Calu3 (cell line): Measurements from ENCODE around the gene KLLN. TPM values are rescaled to one million over a fixed set of nuclear protein-coding genes. Genes with fewer than 3 reads are reported as not detected.

ENCODE experiments used
- BruUV-seq: library from RNA; stranded (reverse); fragments of 400-500 nt; replicated peaks from 2 replicates; lab custom pipeline; 2021; lab: Mats Ljungman, UMichigan
- CTCF ChIA-PET: fragments of 300-600 bp; sonication (Branson Sonifier 250); formaldehyde crosslinking; loops from one replicate; lab custom pipeline; 2022; ENCODE audit warnings: antibody characterized with exemption; lab: Charles Lee
- DNase-seq: peaks from one replicate; pipeline ENCODE4 v3.0.0; 2022
- H3K27ac Mint-ChIP-seq: one replicate; pipeline ENCODE4 v1.8.0; 2022; ENCODE audit warnings: mixed read lengths; ENCODE audit not compliant: unreplicated experiment
- H3K27me3 Mint-ChIP-seq: one replicate; pipeline ENCODE4 v1.8.0; 2022; ENCODE audit warnings: mixed read lengths; ENCODE audit not compliant: unreplicated experiment
- H3K36me3 Mint-ChIP-seq: one replicate; pipeline ENCODE4 v1.8.0; 2022; ENCODE audit warnings: mild to moderate bottlenecking, moderate library complexity, mixed read lengths; ENCODE audit not compliant: insufficient read depth, unreplicated experiment
- H3K4me1 Mint-ChIP-seq: one replicate; pipeline ENCODE4 v1.8.0; 2022; ENCODE audit warnings: mild to moderate bottlenecking, low read depth, mixed read lengths; ENCODE audit not compliant: unreplicated experiment
- H3K4me3 Mint-ChIP-seq: one replicate; pipeline ENCODE4 v1.8.0; 2022; ENCODE audit warnings: mild to moderate bottlenecking, low read depth, moderate library complexity, mixed read lengths; ENCODE audit not compliant: unreplicated experiment
- H3K9me3 Mint-ChIP-seq: one replicate; pipeline ENCODE4 v1.8.0; 2022; ENCODE audit warnings: low read depth, mixed read lengths; ENCODE audit not compliant: unreplicated experiment
- intact Hi-C: fragments of 100-400 bp; cut with micrococcal nuclease; formaldehyde crosslinking; loops from one replicate; pipeline ENCODE4 v1.10.0; 2022; ENCODE audit not compliant: unreplicated experiment
- total RNA-seq: library from RNA; stranded (reverse); gene quantifications from 2 replicates; pipeline ENCODE4 v1.2.3, GENCODE V29; 2022
- TF ChIP-seq, protein P1 (sequence below): fragments of 200-600 bp; IDR thresholded peaks from one replicate; pipeline ENCODE4 v1.8.0; 2022; ENCODE audit warnings: antibody characterized with exemption; ENCODE audit not compliant: unreplicated experiment

The KLLN gene
- total RNA-seq, 1 experiment from 2014 or later, result 0.52 TPM

DNA sequence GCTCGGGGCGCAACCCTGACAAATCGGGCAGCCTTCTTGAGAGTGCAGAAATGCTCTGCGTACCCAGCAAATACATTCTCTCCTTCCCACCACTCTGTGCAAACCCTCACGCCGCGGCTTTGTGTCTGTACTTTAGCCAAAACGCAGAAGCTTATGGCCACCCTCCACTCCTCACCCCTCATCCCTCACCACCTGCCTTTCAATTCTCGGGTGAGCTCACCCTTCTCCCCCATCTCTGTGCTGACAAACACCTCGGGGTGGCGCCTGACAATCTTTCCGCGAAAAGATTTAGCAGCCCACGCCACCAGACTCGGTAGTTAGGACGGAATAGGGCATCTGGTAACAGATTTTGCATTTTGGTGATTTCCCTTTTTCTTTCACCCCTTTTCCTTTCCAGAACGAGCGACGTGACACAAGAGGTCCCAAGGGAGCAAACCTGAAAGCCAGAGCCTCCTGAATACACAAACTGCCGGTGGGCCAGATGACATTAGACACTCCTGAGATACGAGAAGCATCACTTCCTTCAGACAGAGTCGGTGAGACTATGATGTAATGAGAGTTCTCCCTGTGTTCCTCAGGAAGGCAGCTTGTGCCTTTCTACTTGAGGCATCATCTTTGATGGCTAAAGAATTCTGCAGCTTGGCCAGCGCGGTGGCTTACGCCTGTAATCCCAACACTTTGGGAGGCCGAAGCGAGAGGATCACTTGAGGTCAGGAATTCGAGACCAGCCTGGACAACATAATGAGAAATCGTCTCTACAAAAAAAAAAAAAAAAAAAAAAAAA is 44.6 kb downstream of the KLLN start:
- Mint-ChIP-seq H3K4me3 (peak overlapping the region; percentile 88), H3K27me3 (no peaks in the 10 kb centered on the region), H3K4me1 (peaks cover 15% of the 10 kb centered on the region), H3K27ac (peak overlapping the region; percentile 69), H3K36me3 (peaks cover 18% of the 10 kb centered on the region), H3K9me3 (no peaks in the 10 kb centered on the region)
- TSS peak; percentile 79 for BruUV-seq
- DNase-seq, result peak; percentile 22
- TF ChIP-seq, protein P1, sequence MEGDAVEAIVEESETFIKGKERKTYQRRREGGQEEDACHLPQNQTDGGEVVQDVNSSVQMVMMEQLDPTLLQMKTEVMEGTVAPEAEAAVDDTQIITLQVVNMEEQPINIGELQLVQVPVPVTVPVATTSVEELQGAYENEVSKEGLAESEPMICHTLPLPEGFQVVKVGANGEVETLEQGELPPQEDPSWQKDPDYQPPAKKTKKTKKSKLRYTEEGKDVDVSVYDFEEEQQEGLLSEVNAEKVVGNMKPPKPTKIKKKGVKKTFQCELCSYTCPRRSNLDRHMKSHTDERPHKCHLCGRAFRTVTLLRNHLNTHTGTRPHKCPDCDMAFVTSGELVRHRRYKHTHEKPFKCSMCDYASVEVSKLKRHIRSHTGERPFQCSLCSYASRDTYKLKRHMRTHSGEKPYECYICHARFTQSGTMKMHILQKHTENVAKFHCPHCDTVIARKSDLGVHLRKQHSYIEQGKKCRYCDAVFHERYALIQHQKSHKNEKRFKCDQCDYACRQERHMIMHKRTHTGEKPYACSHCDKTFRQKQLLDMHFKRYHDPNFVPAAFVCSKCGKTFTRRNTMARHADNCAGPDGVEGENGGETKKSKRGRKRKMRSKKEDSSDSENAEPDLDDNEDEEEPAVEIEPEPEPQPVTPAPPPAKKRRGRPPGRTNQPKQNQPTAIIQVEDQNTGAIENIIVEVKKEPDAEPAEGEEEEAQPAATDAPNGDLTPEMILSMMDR, result no peak
- CTCF ChIA-PET, result no interaction called here
- intact Hi-C loops, result no loop called here

DNA sequence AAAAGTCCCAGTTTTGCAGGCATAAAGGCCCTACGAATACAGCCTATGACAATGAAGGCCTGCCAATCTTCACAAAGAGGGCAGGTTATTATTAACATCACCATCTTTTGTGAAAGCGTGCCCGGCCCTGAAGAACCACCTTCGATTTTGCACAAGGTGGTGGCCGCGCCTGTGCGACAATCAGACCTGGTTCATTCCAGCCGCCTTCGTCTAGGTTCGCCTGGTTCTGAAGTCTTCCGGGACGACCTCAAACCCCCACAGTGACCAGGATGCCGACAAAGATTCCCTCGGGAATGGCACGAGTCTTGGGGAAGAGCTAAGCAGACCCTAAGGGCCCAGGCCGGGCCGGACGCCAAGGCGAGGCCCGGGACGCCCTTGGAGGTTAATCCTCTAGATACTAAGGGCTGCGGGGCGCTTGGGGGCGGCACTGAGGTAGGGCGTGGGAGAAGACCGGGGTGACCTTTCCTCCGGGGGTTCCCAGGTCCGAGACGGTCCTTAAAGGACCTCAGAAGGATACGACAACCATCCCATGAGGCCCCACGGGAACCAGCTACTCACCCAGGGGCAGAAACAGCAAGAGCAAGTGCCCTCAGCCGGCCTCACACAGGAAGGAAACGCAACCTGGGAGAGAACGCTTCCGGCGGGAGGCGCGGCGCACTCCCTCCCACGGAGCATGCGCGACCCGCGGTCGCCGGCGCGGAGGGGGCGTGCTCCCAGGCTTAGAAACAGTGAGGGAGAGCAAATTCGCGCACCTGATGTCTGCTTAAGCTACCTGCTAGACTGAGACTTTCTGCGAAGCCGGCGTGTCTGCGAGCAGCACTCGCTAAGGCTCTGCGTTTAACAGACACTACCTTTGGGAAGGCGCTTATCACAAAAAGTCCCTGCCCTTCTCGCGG is 45.5 kb downstream of the KLLN start, which contains the start of gene ATAD1:
Gene ATAD1 (minus strand): TSS at position 618 of the 896 bp plus-strand sequence. CDS start 3,627 bp downstream, outside the sequence.
- peak; percentile 85 for DNase-seq
- intact Hi-C loops, result no loop called here
- TF ChIP-seq, protein P1, result no peak
- Mint-ChIP-seq H3K4me1 (peaks cover 15% of the 10 kb centered on the region), H3K27me3 (no peaks in the 10 kb centered on the region), H3K4me3 (peak within 1 kb of the TSS; percentile 88), H3K36me3 (peaks cover 18% of the 10 kb centered on the region), H3K27ac (peak within 1 kb of the TSS; percentile 69), H3K9me3 (no peaks in the 10 kb centered on the region)
- CTCF ChIA-PET, result interaction anchor here (0.6 to 1.0 kb wide), 2 partner anchors 24 to 45 kb away, joined by 3 to 4 read pairs; partner anchors contain the start of genes KLLN and PTEN
- BruUV-seq, result no TSS peak

DNA sequence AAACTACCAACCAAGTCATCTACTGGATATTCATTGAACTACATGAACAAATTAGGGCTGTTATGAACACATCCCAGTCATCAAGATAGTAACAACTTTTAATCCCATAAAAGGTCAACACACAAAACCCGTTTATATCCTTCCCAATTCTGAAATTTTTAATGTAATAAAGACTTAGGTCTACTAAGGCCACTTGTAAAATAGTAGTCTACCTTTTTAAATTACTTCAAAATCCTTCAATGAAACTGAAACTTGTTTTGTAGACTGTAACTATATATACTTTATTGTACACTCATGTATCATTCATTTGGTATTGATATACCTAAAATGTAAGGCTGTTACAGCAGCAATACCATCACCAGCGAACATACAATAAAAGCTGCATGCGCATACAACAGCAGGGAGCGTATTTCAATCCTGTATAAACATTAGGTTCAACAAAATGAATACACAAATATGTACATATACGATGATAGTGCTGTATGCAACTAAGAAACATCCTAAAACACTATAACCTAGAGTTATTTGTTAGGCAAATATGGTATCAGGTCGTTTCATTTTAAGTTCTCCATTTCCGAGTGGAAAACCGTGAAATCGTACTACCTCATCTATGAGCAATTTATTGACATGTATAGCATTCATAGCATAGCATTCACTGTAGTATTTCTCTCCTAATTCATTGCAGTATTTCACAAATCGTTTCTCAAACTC is 46.3 kb downstream of the KLLN start:
- peaks cover 15% of the 10 kb centered on the region for H3K4me1 Mint-ChIP-seq
- H3K9me3 Mint-ChIP-seq, result no peaks in the 10 kb centered on the region
- TF ChIP-seq, protein P1, result no peak
- DNase-seq, result no peak
- H3K36me3 Mint-ChIP-seq, result peaks cover 18% of the 10 kb centered on the region
- no TSS peak for BruUV-seq
- peak overlapping the region; percentile 69 for H3K27ac Mint-ChIP-seq
- CTCF ChIA-PET, result interaction anchor here (1.0 kb wide), 1 partner anchor 46 kb away, joined by 4 read pairs; the partner anchor contains the start of genes KLLN and PTEN
- no peaks in the 10 kb centered on the region for H3K27me3 Mint-ChIP-seq
- intact Hi-C loops, result no loop called here
- H3K4me3 Mint-ChIP-seq, result peak overlapping the region; percentile 88
